BLaER1 (cell line): ENCODE data around the gene NOTCH2NLA.
"Not testable (repeated sequence)": the region's sequence is repeated elsewhere in the genome, so short reads cannot be mapped to it uniquely, and the experiment has no call there.

Experiments used
- H3K27ac ChIP-seq: shearing (Covaris generic); formaldehyde crosslinking; 2 replicates; pipeline ENCODE4 v1.8.1; 2022
- H3K27me3 ChIP-seq: shearing (Covaris generic); formaldehyde crosslinking; 2 replicates; pipeline ENCODE4 v1.8.1; 2022
- H3K36me3 ChIP-seq: shearing (Covaris generic); formaldehyde crosslinking; 2 replicates; pipeline ENCODE4 v1.8.1; 2022
- H3K4me1 ChIP-seq: shearing (Covaris generic); formaldehyde crosslinking; 2 replicates; pipeline ENCODE4 v1.8.1; 2022
- H3K4me2 ChIP-seq: shearing (Covaris generic); formaldehyde crosslinking; 2 replicates; pipeline ENCODE4 v1.8.1; 2022
- H3K4me3 ChIP-seq: shearing (Covaris generic); formaldehyde crosslinking; 2 replicates; pipeline ENCODE4 v1.8.1; 2022
- H3K9ac ChIP-seq: shearing (Covaris generic); formaldehyde crosslinking; 2 replicates; pipeline ENCODE4 v1.8.1; 2022
- H3K9me3 ChIP-seq: shearing (Covaris generic); formaldehyde crosslinking; 2 replicates; pipeline ENCODE4 v1.8.1; 2022
- H4K20me1 ChIP-seq: shearing (Covaris generic); formaldehyde crosslinking; 2 replicates; pipeline ENCODE4 v1.8.1; 2022

Gene NOTCH2NLA

DNA sequence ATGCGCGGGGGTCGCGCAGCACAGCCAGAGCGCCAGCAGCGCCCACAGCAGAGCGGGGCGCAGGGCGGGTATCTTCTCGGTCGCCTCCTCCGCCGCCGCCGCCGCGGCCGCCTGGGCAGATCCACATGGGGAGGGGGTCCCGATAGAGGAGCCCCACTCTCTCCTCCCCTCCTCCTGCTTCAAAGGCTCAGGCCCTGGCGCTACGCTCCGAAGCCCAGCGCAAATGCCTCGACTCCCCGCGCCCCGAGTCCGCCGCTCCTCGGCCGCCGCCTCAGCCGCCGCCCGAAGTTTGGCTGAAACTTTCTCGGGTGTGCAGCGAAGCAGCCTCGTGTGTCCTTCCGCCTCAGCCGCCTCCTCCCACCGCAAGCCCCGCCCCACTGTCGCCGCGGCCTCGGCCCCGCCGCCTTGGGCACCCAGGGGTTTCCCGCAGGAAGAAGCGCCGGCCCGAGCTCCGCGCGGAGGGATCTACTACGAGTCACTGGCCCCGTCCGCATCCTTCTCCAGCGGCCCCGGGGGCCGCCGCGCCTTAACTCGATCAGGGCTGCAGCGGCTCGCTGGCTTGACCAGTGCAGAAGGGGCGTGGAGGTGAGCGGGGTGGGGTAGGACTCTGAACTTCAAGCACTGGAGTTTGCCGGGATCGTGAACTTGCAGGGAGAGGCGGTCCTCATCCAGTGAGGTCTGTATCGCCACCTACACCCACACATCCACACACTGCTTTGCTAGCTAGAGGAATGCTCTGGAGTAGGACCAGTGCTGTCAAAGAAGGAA is at the start of gene NOTCH2NLA:
Gene NOTCH2NLA, minus strand, starts transcription at position 312 of the 768 bp plus-strand sequence. CDS start 39,684 bp downstream, outside the sequence.
- H3K9ac ChIP-seq, H3K27ac ChIP-seq, H3K36me3 ChIP-seq, H3K27me3 ChIP-seq, H4K20me1 ChIP-seq, H3K4me1 ChIP-seq, H3K9me3 ChIP-seq: not testable (repeated sequence)
- H3K4me3 ChIP-seq: peak within 1 kb of the TSS; percentile 65
- peak within 1 kb of the TSS; percentile 36; the same call in 1 of the 2 replicates for H3K4me2 ChIP-seq

DNA sequence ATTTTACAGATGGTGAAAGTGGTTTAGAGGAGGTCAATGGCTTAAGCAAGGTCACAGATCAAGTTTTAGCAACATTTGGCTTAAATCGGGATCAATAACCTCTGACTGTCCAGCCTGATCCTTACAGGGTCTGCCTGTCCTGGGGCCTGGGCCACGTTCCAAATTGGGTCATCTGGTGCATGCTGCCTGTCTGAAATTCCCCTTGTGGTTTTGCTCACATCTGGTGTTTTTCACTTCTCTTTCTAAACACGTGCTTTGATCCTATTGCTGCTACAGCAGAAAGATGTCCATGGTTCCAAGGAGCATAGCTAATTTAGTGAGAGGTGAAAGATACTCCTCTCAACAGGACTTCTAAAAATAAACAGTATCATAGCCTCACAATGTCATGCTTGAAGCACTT is 49.5 kb upstream of the NOTCH2NLA start:
- not testable (repeated sequence) for H3K27me3 ChIP-seq, H3K9me3 ChIP-seq, H3K9ac ChIP-seq, H3K36me3 ChIP-seq, H4K20me1 ChIP-seq, H3K27ac ChIP-seq, H3K4me1 ChIP-seq, H3K4me3 ChIP-seq, H3K4me2 ChIP-seq

DNA sequence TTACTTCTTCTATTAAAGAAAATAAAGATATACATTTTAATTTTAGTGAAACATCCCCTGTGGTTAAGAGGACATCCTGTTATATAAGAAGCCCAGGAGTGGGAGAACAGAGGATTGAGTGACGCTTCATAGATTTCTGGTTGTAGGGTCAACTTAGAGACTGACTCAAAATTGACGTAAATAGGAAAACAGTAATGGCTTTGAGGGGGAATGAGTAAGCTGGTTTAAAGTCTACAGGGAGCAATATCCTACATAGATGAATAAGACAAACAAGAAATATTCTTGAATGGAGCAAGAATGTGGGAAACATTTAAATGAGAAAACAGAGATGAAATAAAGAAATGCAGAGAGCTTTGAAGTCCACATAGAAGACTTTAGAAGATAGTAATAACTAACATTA is 48.3 kb upstream of the NOTCH2NLA start:
- not testable (repeated sequence) for H3K9me3 ChIP-seq, H4K20me1 ChIP-seq, H3K27me3 ChIP-seq, H3K4me1 ChIP-seq, H3K9ac ChIP-seq, H3K4me2 ChIP-seq, H3K4me3 ChIP-seq, H3K27ac ChIP-seq, H3K36me3 ChIP-seq

DNA sequence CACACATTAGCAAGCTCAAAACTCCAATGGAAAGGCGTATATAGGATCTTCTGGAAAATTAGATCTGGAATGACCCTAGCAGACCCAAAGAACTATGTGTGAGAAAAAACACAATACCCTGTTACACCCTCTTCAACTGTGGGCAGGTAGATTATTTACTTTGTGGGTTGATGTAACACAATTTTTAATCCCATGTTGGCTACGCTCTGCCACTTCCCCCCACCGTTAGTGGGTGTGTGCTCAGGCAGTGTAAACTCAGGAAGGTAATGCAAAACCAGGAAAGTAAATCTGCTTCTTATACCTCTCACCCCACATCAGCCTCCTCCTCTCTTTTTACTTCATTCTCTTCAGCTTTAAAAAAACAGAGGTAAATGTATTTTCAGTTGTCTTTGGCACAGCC is 45.3 kb upstream of the NOTCH2NLA start:
- H3K4me2 ChIP-seq, H3K27ac ChIP-seq, H3K9ac ChIP-seq: not testable (repeated sequence)

DNA sequence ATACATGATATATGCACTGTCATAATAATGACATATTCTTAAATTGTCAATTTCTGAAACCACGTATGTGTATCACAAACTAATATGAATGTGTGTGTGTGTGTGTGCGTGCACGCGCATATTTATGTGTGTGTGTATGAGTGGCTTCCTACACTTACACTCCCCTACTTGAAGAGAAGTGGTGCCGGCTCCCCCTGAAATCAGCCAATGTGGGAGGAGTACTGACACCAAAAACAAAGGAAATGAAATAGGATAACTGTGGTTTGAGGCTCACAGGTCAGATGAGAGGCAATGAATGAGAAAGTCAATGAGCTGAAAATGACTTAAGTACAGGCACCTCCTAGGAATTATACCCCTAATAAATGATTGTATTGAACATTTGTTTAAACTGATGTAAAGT is 44.4 kb upstream of the NOTCH2NLA start:
- H3K4me1 ChIP-seq, H3K4me2 ChIP-seq, H3K9me3 ChIP-seq, H3K36me3 ChIP-seq, H3K27me3 ChIP-seq, H4K20me1 ChIP-seq, H3K9ac ChIP-seq, H3K4me3 ChIP-seq, H3K27ac ChIP-seq: not testable (repeated sequence)

More for the DNA sequence above, 45.3 kb upstream of the NOTCH2NLA start:
- H3K27me3 ChIP-seq, H3K9me3 ChIP-seq, H3K4me3 ChIP-seq, H3K36me3 ChIP-seq, H4K20me1 ChIP-seq, H3K4me1 ChIP-seq: not testable (repeated sequence)

DNA sequence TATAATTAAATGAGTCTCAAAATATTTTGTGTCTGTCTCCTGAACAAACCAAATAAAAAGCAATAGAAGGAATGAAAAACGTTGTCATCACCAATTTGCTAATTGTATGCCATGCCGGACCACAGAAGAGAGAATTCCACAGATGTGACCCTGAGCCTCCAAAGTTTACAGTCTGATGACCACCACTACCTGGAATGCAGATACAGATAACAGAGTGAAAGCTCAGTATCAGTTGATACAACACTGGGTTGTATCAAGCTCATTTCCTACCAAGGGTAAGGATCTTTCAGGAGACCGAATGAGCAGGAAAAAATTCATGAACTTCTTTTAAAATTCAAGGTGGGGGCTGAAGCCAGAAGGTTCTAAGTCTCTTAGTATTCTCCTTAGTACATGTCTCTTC is 43.9 kb upstream of the NOTCH2NLA start:
- not testable (repeated sequence) for H3K9me3 ChIP-seq, H3K4me2 ChIP-seq, H4K20me1 ChIP-seq, H3K27ac ChIP-seq, H3K9ac ChIP-seq, H3K36me3 ChIP-seq, H3K4me1 ChIP-seq, H3K4me3 ChIP-seq, H3K27me3 ChIP-seq

DNA sequence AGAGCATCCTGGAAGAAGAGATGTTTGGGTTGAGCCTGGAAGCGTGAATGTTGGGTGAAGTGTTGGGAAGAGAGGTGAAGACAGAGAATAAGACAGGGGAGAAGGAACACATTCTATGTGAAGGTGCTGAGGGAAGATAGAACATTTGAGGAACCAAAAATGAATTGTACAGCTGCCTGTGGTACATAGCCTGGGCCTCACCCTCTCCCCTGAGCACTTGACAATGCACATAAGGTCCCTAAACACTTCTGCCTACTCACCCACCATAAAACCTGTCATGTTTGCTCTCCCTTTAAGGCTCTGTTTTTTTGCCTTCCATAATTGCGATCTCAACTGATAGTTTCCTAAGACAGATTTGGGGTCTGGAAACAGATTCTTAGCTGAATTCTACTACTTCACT is 43.2 kb upstream of the NOTCH2NLA start:
- not testable (repeated sequence) for H3K27me3 ChIP-seq, H3K9ac ChIP-seq, H3K27ac ChIP-seq, H4K20me1 ChIP-seq, H3K4me3 ChIP-seq, H3K36me3 ChIP-seq, H3K4me1 ChIP-seq, H3K9me3 ChIP-seq, H3K4me2 ChIP-seq

DNA sequence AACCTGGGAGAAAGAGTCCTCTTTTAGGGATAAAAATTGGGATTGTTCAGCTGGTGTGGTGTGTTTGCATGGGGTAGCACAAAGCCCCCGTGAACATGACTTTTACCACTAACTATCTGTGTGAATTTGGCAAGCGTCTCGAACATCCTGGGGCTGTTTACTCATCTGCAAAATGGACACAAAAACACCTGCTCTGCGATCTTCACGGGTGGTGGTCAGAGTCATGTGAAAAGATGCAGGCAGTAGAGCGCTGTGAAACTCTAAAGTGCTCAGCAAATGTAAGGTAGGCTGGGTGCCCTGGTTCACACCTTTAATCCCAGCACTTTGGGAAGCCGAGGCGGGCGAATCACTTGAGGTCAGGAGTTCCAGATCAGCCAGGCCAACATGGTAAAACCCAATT is 41.3 kb upstream of the NOTCH2NLA start:
- not testable (repeated sequence) for H3K9me3 ChIP-seq, H3K27ac ChIP-seq, H3K27me3 ChIP-seq, H3K36me3 ChIP-seq, H4K20me1 ChIP-seq, H3K4me1 ChIP-seq, H3K9ac ChIP-seq, H3K4me3 ChIP-seq, H3K4me2 ChIP-seq

DNA sequence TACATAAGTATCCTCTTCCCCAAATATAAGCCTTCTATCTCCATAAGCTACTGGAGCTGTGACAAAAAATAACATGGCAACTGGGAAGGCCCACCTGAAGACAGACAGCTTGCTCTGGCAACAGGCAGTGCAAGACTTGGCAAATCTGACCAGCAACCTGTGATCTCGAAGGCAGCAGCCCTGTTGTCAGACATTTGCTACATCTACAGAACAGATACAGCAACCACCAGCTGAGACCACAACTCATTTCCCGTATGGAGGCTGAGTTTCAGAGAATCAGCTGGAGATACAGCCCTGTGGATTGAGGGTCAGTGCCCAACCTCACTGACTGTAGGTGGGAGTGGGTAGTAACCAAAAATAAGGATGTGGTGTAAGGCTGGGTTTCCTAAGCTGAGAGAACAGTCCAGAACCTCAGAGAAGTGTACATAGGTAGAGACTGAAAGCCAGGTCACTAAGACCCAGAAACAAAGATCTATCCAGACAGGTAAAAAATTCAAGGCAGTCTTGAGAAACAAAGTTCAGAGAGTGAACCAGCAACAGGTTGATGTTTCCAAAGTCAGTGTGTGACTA is 37.4 kb upstream of the NOTCH2NLA start:
- not testable (repeated sequence) for H3K27ac ChIP-seq, H3K36me3 ChIP-seq, H3K4me1 ChIP-seq, H3K9ac ChIP-seq, H3K9me3 ChIP-seq, H3K27me3 ChIP-seq, H4K20me1 ChIP-seq, H3K4me3 ChIP-seq, H3K4me2 ChIP-seq

DNA sequence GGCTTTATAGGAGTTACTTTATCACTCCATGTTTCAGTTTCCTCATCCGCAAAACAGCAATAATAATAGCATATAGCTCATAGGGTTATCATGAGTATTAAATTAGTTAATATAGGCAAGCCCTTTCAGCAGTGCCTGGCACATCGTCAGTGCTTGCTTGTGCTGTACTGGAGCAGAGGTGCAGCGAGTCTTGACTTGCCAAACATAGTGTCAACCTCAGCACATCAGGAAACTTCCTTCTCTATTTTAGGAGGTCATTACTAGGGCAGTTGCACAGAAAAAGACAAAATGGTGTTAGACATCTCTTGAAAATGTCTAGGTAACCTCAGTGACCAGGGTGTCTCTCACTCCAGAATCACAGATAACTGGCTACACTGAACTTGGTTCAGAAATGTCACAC is 35.9 kb upstream of the NOTCH2NLA start:
- H3K27me3 ChIP-seq, H3K9ac ChIP-seq, H3K4me1 ChIP-seq, H3K4me3 ChIP-seq, H3K4me2 ChIP-seq, H3K9me3 ChIP-seq, H3K27ac ChIP-seq, H4K20me1 ChIP-seq, H3K36me3 ChIP-seq: not testable (repeated sequence)

DNA sequence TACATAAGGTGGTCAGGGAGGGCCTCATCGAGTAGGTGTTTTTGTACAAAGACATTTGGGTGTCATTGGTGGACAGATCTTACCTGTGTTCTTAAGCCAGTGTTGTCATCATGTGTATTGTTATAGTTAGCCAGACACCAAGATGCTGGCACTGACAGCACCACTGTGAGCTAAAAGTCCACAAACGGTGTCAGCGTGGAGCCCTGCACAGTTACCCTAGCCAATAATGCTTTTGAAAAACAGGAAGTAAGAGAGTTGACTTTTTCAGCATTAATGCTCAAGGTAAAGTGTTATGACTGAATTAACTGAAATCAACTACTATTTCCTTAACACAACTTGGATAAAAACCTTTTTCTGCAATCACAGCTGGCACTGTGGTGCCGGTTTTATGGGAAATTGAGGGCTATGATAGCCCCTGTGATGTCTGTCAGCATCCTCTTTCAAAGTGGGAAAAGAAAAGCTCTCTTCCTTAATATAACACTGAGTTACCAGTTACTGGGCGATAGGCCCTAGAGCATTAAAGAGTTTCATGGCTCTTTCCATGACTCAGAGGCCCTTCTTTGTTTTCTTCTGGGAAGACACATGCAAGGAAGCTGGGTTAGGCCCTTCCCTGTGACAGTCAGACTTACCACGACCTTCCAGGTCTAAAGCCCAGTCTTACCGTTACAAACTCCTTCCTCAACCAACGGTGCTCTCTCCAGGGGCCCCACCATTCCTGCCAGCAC is 31.3 kb upstream of the NOTCH2NLA start:
- not testable (repeated sequence) for H3K9me3 ChIP-seq, H3K9ac ChIP-seq, H3K36me3 ChIP-seq, H3K27ac ChIP-seq, H3K4me2 ChIP-seq, H4K20me1 ChIP-seq, H3K4me1 ChIP-seq, H3K4me3 ChIP-seq, H3K27me3 ChIP-seq

DNA sequence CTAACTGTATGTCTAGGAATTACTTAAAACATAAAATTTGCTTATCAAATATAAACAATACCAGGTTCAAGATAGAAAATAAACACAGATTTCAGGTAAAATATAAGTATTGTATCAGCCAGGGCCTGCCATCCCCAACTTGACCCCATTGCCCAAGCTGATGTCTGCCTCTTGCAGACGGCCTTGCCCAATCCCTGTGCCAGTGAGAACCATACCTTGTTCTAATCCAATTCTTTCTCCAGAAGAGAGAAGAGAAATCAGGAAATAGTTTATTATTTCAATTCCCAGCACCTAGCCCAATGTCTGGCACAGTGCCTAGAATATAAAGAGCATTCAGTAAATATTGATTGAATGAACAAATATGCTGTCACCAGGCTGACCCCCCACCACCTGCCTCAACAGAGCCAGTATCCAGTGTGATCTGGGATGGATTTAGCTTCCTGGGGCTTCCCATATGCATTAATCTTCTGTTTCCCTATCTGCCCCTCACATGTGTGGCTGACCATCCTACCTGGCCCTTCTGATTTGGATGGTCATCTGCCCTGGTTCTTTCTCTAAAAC is 29.3 kb upstream of the NOTCH2NLA start:
- not testable (repeated sequence) for H3K9me3 ChIP-seq, H3K36me3 ChIP-seq, H3K4me2 ChIP-seq, H4K20me1 ChIP-seq, H3K27ac ChIP-seq, H3K9ac ChIP-seq, H3K4me3 ChIP-seq, H3K27me3 ChIP-seq, H3K4me1 ChIP-seq

DNA sequence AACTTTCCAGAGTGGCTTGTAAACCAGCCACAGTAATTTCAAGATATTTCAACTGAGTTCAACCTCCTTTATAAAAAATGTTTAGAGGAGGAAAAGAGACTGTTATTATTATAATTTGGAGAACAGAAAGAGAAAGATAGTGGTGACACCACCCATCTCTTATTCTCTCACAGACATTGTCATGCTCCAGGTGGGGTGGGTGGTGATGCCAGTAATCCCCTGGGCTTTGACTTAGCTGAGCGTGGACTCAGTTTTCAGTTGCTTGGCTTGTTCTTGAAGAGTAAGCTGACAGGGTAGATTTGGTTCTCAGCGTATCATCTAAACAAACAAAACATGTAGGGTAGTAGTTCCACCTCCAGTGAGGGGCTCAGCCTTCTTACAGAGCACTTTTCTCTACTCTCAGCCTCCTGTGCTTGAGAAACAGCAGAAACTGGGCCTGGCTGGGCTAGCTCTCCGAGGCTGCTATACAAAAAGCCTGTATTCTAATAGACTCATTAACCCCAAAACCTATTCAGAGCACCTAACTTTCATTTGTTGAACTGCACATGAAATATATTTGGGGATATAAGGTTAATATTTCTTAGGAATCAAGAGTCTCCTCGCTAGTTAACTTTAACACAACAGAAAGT is 25.9 kb upstream of the NOTCH2NLA start:
- not testable (repeated sequence) for H3K27me3 ChIP-seq, H3K4me2 ChIP-seq, H3K27ac ChIP-seq, H3K9ac ChIP-seq, H3K36me3 ChIP-seq, H3K4me1 ChIP-seq, H3K9me3 ChIP-seq, H4K20me1 ChIP-seq, H3K4me3 ChIP-seq

DNA sequence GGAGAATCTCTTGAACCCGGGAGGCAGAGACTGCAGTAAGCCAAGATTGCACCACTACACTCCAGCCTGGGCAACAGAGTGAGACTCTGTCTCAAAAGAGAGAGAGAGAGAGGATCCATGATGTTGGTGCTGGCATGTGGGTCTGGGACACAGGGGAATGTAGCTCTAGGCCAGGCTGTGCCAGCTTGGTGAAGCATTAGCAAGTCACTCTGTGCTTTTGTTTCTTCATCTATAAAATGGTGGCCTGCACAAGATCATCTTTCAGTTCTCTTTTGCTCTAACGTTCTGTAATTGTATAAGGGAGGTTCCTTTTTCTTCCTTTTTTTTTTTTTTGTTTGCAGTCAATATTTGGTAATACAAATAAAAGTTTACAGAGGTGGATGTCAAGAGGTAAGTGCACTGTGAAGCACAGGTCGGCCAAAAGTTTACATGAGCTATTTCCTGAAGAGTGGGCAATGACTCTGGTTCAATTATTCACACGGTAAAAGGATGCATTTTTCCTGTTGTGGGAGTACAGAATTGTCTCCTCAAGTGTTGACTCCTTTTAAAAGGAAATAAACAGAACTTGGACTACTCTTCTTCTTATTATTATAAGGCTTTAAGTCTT is 24.5 kb upstream of the NOTCH2NLA start:
- not testable (repeated sequence) for H3K27ac ChIP-seq, H4K20me1 ChIP-seq, H3K9me3 ChIP-seq, H3K4me2 ChIP-seq, H3K9ac ChIP-seq, H3K27me3 ChIP-seq, H3K36me3 ChIP-seq, H3K4me3 ChIP-seq, H3K4me1 ChIP-seq
